GM21515 (cell line): Measurements from ENCODE around the gene ALPK3.

Experiments used
- ATAC-seq: cut with Tn5 transposase; IDR thresholded peaks from one replicate; pipeline ENCODE4 v1.9.1; 2021; ENCODE audit not compliant: unreplicated experiment

Gene ALPK3

DNA sequence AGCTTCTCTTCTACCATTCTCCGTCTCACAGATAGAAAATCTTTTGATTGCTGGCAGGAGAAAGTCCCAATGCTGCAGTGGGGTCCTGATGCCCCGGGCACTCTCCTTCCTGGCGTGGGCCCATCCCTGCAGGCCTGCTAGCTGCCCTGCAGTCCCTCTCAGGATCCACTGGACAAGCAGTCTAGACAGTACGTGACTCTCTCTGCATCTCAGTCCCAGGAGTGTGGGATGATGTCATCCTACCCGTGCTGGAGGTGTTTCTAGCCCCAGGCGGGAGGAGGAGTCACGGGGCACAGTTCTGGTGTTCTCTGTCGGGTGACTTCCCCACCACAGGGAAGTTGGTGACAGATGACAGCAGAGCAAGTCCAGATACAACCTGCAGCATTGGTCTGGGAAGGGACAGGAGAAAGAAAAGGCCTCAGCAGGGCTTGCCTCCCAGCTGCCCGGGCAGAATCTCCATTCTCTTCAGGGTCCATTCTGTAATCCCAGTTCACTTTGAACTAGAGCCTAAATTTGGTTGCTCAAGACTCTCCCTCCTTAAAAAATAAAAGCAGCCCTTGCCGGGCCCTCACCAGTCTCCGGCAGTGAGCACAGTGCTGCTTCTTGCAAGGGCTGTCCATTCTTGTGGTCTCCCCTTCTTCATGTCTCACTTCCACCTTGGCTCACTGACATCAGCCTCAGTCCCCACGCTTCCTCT is 97.9 kb downstream of the ALPK3 start:
- peak; percentile 93 for ATAC-seq

DNA sequence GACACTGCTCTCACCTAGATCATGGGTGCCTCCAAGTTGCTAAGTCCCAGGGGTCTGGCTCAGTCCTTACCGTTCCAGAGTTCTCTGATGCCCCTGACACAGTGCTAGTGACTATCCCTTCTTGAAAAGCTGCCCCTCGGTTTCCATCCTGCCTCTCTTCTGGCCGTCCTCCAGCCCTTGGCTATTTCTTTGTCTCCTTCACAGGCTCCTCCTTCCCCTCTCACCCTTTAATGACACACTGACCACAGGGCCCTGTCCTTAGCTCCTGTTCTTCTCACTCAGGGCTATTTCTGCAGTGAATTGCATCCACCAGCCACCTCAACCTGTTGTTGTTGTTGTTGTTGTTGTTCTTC is 98.4 kb downstream of the ALPK3 start:
- ATAC-seq = no peak

DNA sequence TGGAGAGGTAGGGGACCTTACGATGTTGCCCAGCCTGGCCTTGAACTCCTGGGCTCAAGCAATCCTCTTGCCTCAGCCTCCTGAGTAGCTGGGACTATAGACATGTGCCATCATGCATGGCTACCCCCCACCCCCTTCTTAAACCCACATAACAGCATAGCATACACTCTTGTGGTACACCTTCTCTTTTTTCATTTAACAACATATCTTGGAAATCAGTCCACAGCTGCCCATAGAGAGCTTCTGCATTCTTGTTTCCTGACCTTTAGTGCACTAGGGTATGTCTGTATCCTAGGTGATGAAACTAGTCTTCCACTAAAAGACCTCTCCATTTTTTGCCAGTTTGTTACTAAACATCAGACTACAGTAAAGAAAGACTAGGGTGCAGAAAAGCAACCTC is 100.3 kb downstream of the ALPK3 start:
- no peak for ATAC-seq

DNA sequence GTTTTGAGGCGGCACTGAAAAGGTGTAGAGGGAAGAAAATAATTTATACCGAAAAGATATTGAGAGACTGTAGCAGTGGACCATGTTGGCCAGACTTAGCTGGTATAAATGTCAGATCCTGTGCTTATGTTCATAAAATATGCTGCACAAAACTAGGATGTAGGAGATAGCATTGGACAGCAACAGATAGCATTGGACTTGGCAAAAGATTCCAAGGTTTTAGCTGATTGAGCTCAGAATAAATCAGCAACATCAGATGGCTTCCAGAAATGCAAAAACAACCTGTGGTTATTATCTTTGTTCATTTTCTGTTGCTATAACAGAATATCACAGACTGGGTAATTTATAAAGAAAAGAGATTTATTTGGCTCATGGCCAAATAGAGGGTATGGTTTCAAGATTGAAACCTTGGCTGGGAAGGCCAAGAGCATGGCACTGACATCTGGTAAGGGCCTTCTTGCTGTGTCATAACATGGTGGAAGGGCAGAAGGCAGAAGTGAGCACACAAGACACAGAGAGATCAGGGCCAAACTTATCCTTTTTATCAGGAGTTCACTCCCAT is 102.0 kb downstream of the ALPK3 start:
- ATAC-seq = no peak

DNA sequence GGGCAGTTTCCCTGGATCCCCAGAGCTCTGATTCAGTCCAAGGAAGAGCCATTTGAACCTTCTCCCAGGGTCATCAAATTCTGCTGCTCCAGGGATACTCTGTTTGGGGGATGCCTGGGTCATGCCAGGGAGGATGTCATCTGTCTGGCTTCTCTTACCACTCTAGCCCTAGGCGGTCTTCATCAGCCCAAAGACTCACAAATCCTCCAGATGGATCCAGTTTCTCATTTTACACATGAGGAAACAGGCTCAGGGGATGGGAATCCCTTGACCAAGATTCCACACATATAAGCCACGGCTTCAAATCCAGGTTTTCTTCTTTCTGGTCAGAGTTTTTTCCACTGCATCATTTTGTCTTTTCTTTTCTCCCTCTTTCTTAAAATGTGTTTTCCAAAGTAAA is 104.0 kb downstream of the ALPK3 start:
- ATAC-seq = no peak

DNA sequence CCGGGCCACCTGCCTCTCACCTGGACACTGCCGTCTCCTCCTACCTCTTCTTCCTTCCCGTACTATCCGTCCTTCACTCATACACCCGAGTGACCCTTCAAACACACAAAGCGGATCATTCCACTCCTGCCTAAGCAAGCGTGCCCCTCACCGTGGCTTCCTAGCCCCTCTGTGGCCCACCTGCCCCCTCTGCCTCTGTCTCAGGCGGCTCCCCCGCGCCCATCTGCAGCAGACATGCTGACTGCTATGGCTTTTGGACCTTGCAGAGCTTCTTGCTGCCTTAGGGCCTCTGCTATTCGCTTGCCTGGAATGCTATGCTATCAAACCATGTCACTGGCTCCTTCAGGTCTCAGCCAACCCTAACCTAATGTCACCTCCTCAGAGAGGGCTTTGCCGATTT is 105.4 kb downstream of the ALPK3 start:
- ATAC-seq = no peak
